ENCODE results near the gene CCDC57.

Gene CCDC57

DNA sequence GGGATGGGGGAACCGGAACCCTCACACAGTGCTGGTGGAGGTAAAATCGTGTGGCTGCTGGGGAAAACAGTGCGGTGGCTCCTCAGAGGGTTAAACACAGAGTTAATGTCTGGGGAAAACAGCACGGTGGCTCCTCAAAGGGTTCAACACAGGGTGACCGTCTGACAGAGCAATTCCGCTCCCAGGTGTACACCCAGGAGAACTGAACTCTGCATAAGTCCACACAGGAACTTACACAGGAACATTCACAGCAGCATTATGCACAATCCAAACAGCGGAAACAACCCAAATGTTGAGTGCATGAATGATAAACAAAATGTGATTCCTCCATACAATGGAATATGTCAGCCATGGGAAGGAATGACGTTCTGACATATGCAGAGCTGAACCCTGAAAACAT is 51.4 kb downstream of the CCDC57 start:
- TF ChIP-seq CTCF (conservative IDR thresholded peaks at IDR 0.05; ENCODE audit: low read depth), result no peak
- peak overlapping the region; percentile 16; the same call in 1 of the 2 replicates for H3K27ac ChIP-seq
- POLR2A ChIA-PET (ENCODE audit: low non-redundant PET), result no interaction called here
- no peak for DNase-seq (ENCODE audit: low spot score)
- CTCF ChIA-PET, result interaction anchor here (1.5 kb wide), 1 partner anchor 131 kb away, joined by 3 read pairs; no protein-coding TSS in a partner anchor

- TF ChIP-seq CTCF (conservative IDR thresholded peaks at IDR 0.05; ENCODE audit: low read depth), result no peak
- no peak overlapping the region for H3K27ac ChIP-seq
- CTCF ChIA-PET, result interaction anchor here (1.5 kb wide), 1 partner anchor 130 kb away, joined by 3 read pairs; no protein-coding TSS in a partner anchor
- DNase-seq (ENCODE audit: low spot score), result no peak
- POLR2A ChIA-PET (ENCODE audit: low non-redundant PET), result no interaction called here
These were observed 52.6 kb downstream of the CCDC57 start for GRCh38 chr17:82160075-82160474.

DNA sequence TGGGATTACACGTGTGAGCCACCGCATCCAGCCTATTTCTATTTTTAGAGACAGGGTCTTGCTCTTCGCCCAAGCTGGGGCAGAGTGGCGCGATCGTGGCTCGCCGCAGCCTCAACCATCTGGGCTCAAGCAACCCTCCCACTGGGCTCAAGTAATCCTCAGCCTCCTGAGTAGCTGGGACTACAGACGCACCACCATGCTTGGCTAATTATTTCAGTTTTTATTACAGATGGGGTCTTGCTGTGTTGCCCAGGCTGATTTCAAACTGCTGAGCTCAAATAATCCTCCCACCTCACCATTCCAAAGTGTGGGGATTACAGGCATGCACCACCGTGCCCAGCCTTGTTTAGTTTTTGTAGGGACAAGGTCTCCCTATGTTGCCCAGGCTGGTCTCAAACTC is 53.8 kb downstream of the CCDC57 start:
- no peak for DNase-seq (ENCODE audit: low spot score)
- ChIA-PET POLR2A (ENCODE audit: low non-redundant PET) (no interaction called here), CTCF (interaction anchor here (0.5 to 1.0 kb wide), 2 partner anchors 28 to 47 kb away, joined by 3 to 5 read pairs; no protein-coding TSS in a partner anchor)
- H3K27ac ChIP-seq, result peak overlapping the region; percentile 27; the same call in 1 of the 2 replicates
- TF ChIP-seq CTCF (conservative IDR thresholded peaks at IDR 0.05; ENCODE audit: low read depth), result no peak

DNA sequence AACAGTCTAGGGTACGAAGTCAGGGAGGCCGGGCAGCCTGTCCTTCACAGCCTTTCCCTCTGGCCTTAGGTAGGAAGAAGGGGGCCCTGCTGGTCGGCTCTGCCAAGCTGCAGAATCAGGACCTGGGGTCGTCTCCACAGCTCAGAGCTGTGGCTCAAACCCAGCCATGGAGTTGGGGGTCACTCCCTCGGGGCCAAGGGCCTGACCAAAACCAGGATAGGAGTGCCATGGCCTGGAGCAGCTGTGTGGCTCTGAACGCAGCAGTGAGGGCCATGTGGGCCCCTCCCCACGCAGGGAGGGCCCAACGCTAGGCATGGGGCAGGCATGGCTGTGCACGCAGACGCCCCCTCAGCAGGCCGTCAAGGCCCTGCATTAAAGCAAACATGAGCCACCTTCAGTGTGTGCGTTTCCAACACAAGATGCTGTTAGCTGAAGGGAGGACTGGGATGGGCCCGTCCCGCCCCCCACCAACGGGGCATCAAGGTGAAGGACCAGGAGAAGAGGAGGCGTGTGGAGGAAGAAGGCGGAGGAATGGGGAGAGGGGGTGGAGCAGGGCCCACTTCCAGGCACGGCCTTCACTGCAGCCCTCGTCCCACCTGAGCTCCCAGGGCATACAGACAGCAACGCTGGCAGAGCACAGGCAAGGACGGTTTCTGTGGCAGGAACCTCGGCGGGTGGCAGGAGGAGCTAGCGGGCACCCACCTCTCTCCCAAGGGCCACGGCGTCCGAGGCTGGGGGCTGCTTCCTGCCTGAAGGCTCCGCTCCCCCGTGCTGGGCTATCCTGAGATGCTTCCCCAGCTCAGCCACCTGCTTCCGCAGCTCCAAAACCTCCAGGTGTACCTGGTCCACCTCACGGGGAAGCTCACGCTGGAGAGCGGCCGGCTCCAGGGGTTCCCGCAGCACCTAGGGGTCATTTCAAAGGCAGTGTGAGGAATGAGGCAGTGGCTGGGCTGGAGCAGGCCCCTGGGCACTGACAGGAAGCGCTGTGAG is 55.3 kb downstream of the CCDC57 start:
- no peak for DNase-seq (ENCODE audit: low spot score)
- POLR2A ChIA-PET (ENCODE audit: low non-redundant PET), result no interaction called here

GRCh38 chr17:82156284-82156925 is 56.2 kb downstream of the CCDC57 start:
- DNase-seq (ENCODE audit: low spot score), result no peak
- H3K27ac ChIP-seq, result no peak overlapping the region
- TF ChIP-seq CTCF (conservative IDR thresholded peaks at IDR 0.05; ENCODE audit: low read depth), result no peak
- ChIA-PET CTCF (interaction anchor here (0.7 to 1.6 kb wide), 2 partner anchors 13 to 126 kb away, joined by 3 to 10 read pairs; no protein-coding TSS in a partner anchor), POLR2A (ENCODE audit: low non-redundant PET) (no interaction called here)

More for the DNA sequence above, 55.3 kb downstream of the CCDC57 start:
- CTCF ChIA-PET, result interaction anchor here (1.6 kb wide), 1 partner anchor 127 kb away, joined by 10 read pairs; no protein-coding TSS in a partner anchor
- peak overlapping the region; percentile 27; the same call in 1 of the 2 replicates for H3K27ac ChIP-seq
- no peak for TF ChIP-seq CTCF (conservative IDR thresholded peaks at IDR 0.05; ENCODE audit: low read depth)

GRCh38 chr17:82155606-82156005 is 57.0 kb downstream of the CCDC57 start:
- POLR2A ChIA-PET (ENCODE audit: low non-redundant PET), result no interaction called here
- CTCF ChIA-PET, result interaction anchor here (0.7 to 2.2 kb wide), 2 partner anchors 12 to 126 kb away, joined by 3 to 16 read pairs; no protein-coding TSS in a partner anchor
- no peak for TF ChIP-seq CTCF (conservative IDR thresholded peaks at IDR 0.05; ENCODE audit: low read depth)
- peak overlapping the region; percentile 42 for H3K27ac ChIP-seq
- no peak for DNase-seq (ENCODE audit: low spot score)
